HepG2 (cell line): ENCODE measurements around the gene ENPP7. TPM values are rescaled to one million over a fixed set of nuclear protein-coding genes. Genes with fewer than 3 reads are reported as not detected.

Experiments
- AHR ChIP-seq: IDR thresholded peaks from 2 replicates; pipeline ENCODE4 v1.6.1; 2018; ENCODE audit warnings: missing genetic modification reagents, missing compliant biosample characterization
- BORCS8-MEF2B ChIP-seq: sonication (generic); formaldehyde crosslinking; IDR thresholded peaks from 2 replicates; pipeline ENCODE4 v1.8.0; 2022; ENCODE audit warnings: mild to moderate bottlenecking, missing genetic modification reagents
- GABPB1 ChIP-seq: IDR thresholded peaks from 2 replicates; pipeline ENCODE4 v1.6.1; 2016; ENCODE audit warnings: mild to moderate bottlenecking, missing genetic modification reagents, moderate library complexity, missing compliant biosample characterization
- HNF4A ChIP-seq: sonication (generic); formaldehyde crosslinking; IDR thresholded peaks from 2 replicates; pipeline ENCODE4 v1.4.0; 2020; ENCODE audit warnings: missing genetic modification reagents
- KDM5B ChIP-seq: sonication (generic); formaldehyde crosslinking; IDR thresholded peaks from 2 replicates; pipeline ENCODE4 v1.4.0; 2020; ENCODE audit warnings: missing genetic modification reagents, mild to moderate bottlenecking, borderline replicate concordance
- NR2F6 ChIP-seq, 2 experiments: IDR thresholded peaks; 2 replicates each; pipeline ENCODE4 v1.6.1; 2016; ENCODE audit warnings: antibody characterized with exemption in 1 of 2, mild to moderate bottlenecking in 1 of 2
- TARDBP ChIP-seq: sonication (generic); formaldehyde crosslinking; IDR thresholded peaks from 2 replicates; pipeline ENCODE4 v1.8.0; 2022; ENCODE audit warnings: mild to moderate bottlenecking, missing genetic modification reagents
- ZFP36 ChIP-seq: fragments of 150-350 bp; IDR thresholded peaks from 2 replicates; pipeline ENCODE4 v1.6.1; 2018; ENCODE audit warnings: borderline replicate concordance, low read length, low read depth; ENCODE audit not compliant: partially characterized antibody
- ZMAT3 ChIP-seq: sonication (generic); formaldehyde crosslinking; conservative IDR thresholded peaks from 2 replicates; pipeline ENCODE4 v1.7.0; 2021; ENCODE audit warnings: missing genetic modification reagents
- ZNF235 ChIP-seq: sonication (generic); formaldehyde crosslinking; IDR thresholded peaks from 2 replicates; pipeline ENCODE4 v1.8.1; 2023; ENCODE audit warnings: mild to moderate bottlenecking, missing genetic modification reagents, borderline replicate concordance
- ZNF331 ChIP-seq: sonication (generic); formaldehyde crosslinking; IDR thresholded peaks from 2 replicates; pipeline ENCODE4 v1.4.0; 2020; ENCODE audit warnings: missing genetic modification reagents
- ZNF367 ChIP-seq: sonication (generic); formaldehyde crosslinking; IDR thresholded peaks from 2 replicates; pipeline ENCODE4 v1.4.0; 2020; ENCODE audit warnings: missing genetic modification reagents, borderline replicate concordance
- polyA plus RNA-seq, 8 experiments: library from polyadenylated mRNA; depleted of rRNA in 3 of 8; stranded (reverse) in 7 of 8; unstranded in 1 of 8; fragments of >200 nt; fragmentation: Illumina TruSeq in 4 of 8; extraction: Trizol in 4 of 8; gene quantifications; 2 replicates each; pipeline versions ENCODE4 v1.2.1 to v1.2.3, GENCODE V29; 2011 to 2016; ENCODE audit warnings: low read depth in 4 of 8, missing spikeins in 1 of 8, mixed read lengths in 1 of 8; ENCODE audit not compliant: insufficient read depth in 1 of 8
- total RNA-seq, 5 experiments: library from RNA; depleted of rRNA; stranded (reverse); fragments of >200 nt; fragmentation: Illumina TruSeq; extraction: Trizol; gene quantifications; 2 replicates each; pipeline ENCODE4 v1.2.3, GENCODE V29; 2016; ENCODE audit warnings: low read depth in 1 of 5
- TF ChIP-seq, protein P1 (sequence below): sonication (generic); formaldehyde crosslinking; IDR thresholded peaks from 2 replicates; pipeline ENCODE4 v1.8.0; 2022; ENCODE audit warnings: missing genetic modification reagents, mild to moderate bottlenecking, borderline replicate concordance
- TF ChIP-seq, protein P2 (sequence below): sonication (generic); formaldehyde crosslinking; conservative IDR thresholded peaks from 2 replicates; pipeline ENCODE4 v1.8.0; 2022; ENCODE audit warnings: mild to moderate bottlenecking, moderate library complexity, missing genetic modification reagents
- TF ChIP-seq, protein P3 (sequence below): sonication (generic); formaldehyde crosslinking; conservative IDR thresholded peaks from 2 replicates; pipeline ENCODE4 v1.5.0; 2020; ENCODE audit warnings: missing genetic modification reagents
- TF ChIP-seq, protein P4 (sequence below): sonication (generic); formaldehyde crosslinking; IDR thresholded peaks from 2 replicates; pipeline ENCODE4 v1.5.1; 2020; ENCODE audit warnings: mild to moderate bottlenecking, missing genetic modification reagents, moderate library complexity

The ENPP7 gene
- total and polyA plus RNA-seq, 2 of the 13 experiments (the other 11 are each of a cell fraction or from before 2014, with no cell fraction given) = 1.1 to 2.2 TPM

DNA sequence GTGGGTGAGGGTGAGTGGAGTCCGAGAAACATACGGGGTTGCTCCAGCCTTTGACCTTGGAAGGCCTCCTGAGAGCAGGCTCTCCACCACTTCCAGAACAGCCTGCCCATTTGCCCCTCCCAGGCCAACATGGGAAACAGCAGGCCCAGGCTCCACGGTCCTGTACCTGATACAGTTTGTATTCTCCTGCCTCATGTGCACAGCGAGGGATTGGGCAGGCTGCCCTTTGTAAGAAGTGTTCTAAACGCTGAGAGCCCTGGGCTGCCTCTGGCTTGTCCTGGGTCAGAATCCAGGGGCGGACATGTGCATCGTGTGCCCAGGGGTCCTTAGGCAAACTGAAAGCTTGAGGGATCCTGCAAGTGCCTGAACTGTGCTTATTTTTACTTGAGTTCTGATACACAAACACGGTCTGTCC is 43.8 kb downstream of the ENPP7 start (continued):
- 0 out of 2 replicates have a peak, but pooled peaks have one; percentile 26 for TF ChIP-seq BORCS8-MEF2B (CRISPR knock-in tag)
- TF ChIP-seq, protein P1, sequence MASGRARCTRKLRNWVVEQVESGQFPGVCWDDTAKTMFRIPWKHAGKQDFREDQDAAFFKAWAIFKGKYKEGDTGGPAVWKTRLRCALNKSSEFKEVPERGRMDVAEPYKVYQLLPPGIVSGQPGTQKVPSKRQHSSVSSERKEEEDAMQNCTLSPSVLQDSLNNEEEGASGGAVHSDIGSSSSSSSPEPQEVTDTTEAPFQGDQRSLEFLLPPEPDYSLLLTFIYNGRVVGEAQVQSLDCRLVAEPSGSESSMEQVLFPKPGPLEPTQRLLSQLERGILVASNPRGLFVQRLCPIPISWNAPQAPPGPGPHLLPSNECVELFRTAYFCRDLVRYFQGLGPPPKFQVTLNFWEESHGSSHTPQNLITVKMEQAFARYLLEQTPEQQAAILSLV = 0 out of 2 replicates have a peak, but pooled peaks have one; percentile 49
- no peak for TF ChIP-seq GABPB1 (CRISPR knock-in tag)
- TF ChIP-seq, protein P2, sequence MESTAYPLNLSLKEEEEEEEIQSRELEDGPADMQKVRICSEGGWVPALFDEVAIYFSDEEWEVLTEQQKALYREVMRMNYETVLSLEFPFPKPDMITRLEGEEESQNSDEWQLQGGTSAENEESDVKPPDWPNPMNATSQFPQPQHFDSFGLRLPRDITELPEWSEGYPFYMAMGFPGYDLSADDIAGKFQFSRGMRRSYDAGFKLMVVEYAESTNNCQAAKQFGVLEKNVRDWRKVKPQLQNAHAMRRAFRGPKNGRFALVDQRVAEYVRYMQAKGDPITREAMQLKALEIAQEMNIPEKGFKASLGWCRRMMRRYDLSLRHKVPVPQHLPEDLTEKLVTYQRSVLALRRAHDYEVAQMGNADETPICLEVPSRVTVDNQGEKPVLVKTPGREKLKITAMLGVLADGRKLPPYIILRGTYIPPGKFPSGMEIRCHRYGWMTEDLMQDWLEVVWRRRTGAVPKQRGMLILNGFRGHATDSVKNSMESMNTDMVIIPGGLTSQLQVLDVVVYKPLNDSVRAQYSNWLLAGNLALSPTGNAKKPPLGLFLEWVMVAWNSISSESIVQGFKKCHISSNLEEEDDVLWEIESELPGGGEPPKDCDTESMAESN (CRISPR knock-in tag) = peak; percentile 68; the same call in 1 of the 2 replicates
- TF ChIP-seq ZMAT3 (CRISPR knock-in tag) = 0 out of 2 replicates have a peak, but pooled peaks have one; percentile 22
- TF ChIP-seq, protein P3, sequence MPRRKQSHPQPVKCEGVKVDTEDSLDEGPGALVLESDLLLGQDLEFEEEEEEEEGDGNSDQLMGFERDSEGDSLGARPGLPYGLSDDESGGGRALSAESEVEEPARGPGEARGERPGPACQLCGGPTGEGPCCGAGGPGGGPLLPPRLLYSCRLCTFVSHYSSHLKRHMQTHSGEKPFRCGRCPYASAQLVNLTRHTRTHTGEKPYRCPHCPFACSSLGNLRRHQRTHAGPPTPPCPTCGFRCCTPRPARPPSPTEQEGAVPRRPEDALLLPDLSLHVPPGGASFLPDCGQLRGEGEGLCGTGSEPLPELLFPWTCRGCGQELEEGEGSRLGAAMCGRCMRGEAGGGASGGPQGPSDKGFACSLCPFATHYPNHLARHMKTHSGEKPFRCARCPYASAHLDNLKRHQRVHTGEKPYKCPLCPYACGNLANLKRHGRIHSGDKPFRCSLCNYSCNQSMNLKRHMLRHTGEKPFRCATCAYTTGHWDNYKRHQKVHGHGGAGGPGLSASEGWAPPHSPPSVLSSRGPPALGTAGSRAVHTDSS = no peak
- TF ChIP-seq KDM5B = peak; percentile 80; the same call in 1 of the 2 replicates
- no peak for TF ChIP-seq ZNF367 (CRISPR knock-in tag)
- no peak for TF ChIP-seq TARDBP (CRISPR knock-in tag)
- peak; percentile 30; the same call in 1 of the 2 replicates for TF ChIP-seq NR2F6 (IDR thresholded peaks at IDR 0.05)
- TF ChIP-seq NR2F6 (CRISPR knock-in tag; IDR thresholded peaks at IDR 0.05) = peak; percentile 26; the same call in 1 of the 2 replicates
- no peak for TF ChIP-seq HNF4A (CRISPR knock-in tag)
- peak; percentile 62 for TF ChIP-seq ZFP36
- TF ChIP-seq, protein P4, sequence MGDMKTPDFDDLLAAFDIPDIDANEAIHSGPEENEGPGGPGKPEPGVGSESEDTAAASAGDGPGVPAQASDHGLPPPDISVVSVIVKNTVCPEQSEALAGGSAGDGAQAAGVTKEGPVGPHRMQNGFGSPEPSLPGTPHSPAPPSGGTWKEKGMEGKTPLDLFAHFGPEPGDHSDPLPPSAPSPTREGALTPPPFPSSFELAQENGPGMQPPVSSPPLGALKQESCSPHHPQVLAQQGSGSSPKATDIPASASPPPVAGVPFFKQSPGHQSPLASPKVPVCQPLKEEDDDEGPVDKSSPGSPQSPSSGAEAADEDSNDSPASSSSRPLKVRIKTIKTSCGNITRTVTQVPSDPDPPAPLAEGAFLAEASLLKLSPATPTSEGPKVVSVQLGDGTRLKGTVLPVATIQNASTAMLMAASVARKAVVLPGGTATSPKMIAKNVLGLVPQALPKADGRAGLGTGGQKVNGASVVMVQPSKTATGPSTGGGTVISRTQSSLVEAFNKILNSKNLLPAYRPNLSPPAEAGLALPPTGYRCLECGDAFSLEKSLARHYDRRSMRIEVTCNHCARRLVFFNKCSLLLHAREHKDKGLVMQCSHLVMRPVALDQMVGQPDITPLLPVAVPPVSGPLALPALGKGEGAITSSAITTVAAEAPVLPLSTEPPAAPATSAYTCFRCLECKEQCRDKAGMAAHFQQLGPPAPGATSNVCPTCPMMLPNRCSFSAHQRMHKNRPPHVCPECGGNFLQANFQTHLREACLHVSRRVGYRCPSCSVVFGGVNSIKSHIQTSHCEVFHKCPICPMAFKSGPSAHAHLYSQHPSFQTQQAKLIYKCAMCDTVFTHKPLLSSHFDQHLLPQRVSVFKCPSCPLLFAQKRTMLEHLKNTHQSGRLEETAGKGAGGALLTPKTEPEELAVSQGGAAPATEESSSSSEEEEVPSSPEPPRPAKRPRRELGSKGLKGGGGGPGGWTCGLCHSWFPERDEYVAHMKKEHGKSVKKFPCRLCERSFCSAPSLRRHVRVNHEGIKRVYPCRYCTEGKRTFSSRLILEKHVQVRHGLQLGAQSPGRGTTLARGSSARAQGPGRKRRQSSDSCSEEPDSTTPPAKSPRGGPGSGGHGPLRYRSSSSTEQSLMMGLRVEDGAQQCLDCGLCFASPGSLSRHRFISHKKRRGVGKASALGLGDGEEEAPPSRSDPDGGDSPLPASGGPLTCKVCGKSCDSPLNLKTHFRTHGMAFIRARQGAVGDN (CRISPR knock-in tag) = peak; percentile 88
- no peak for TF ChIP-seq ZNF331 (CRISPR knock-in tag)
- TF ChIP-seq AHR (CRISPR knock-in tag) = no peak
- TF ChIP-seq ZNF235 (CRISPR knock-in tag) = no peak
